Measurements from ENCODE around the gene CDC6. TPM values are rescaled to one million over a fixed set of nuclear protein-coding genes. Genes with fewer than 3 reads are reported as not detected.

The CDC6 gene
- total RNA-seq, 1 donor from 2014 or later, result 3.4 TPM

- no peaks in the 10 kb centered on the region for H3K27me3 ChIP-seq (ENCODE audit: control insufficient read depth, insufficient read depth, low read length)
- H3K4me3 ChIP-seq (ENCODE audit: low read depth, low read length), result no peak overlapping the region
- no peak for FAIRE-seq
- TF ChIP-seq CTCF (IDR thresholded peaks at IDR 0.05; ENCODE audit: insufficient read depth, low read length, severe bottlenecking), result no peak
- no peak for DNase-seq (ENCODE audit: low read depth)
- no peaks in the 10 kb centered on the region for H3K36me3 ChIP-seq (ENCODE audit: control insufficient read depth, insufficient read depth, low read length)
These were observed 39.7 kb upstream of the CDC6 start for GRCh38 chr17:40247926-40248495.

GRCh38 chr17:40248507-40248906 lies 39.2 kb upstream of the CDC6 start:
- no peak for FAIRE-seq
- Histone ChIP-seq H3K4me3 (ENCODE audit: low read depth, low read length) (no peak overlapping the region), H3K36me3 (ENCODE audit: control insufficient read depth, insufficient read depth, low read length) (no peaks in the 10 kb centered on the region), H3K27me3 (ENCODE audit: control insufficient read depth, insufficient read depth, low read length) (no peaks in the 10 kb centered on the region)
- TF ChIP-seq CTCF (IDR thresholded peaks at IDR 0.05; ENCODE audit: insufficient read depth, low read length, severe bottlenecking), result no peak
- no peak for DNase-seq (ENCODE audit: low read depth)

GRCh38 chr17:40251576-40251975 lies 36.1 kb upstream of the CDC6 start:
- no peak for TF ChIP-seq CTCF (IDR thresholded peaks at IDR 0.05; ENCODE audit: insufficient read depth, low read length, severe bottlenecking)
- DNase-seq (ENCODE audit: low read depth) (peak; percentile 65), FAIRE-seq (no peak)
- Histone ChIP-seq H3K4me3 (ENCODE audit: low read depth, low read length) (no peak overlapping the region), H3K36me3 (ENCODE audit: control insufficient read depth, insufficient read depth, low read length) (peaks cover 2% of the 10 kb centered on the region), H3K27me3 (ENCODE audit: control insufficient read depth, insufficient read depth, low read length) (no peaks in the 10 kb centered on the region)

- Histone ChIP-seq H3K4me3 (ENCODE audit: low read depth, low read length) (no peak overlapping the region), H3K27me3 (ENCODE audit: control insufficient read depth, insufficient read depth, low read length) (no peaks in the 10 kb centered on the region), H3K36me3 (ENCODE audit: control insufficient read depth, insufficient read depth, low read length) (peaks cover 5% of the 10 kb centered on the region)
- TF ChIP-seq CTCF (IDR thresholded peaks at IDR 0.05; ENCODE audit: insufficient read depth, low read length, severe bottlenecking), result no peak
- no peak for FAIRE-seq
- no peak for DNase-seq (ENCODE audit: low read depth)
These were observed 34.1 kb upstream of the CDC6 start for GRCh38 chr17:40253565-40253964.

GRCh38 chr17:40259505-40259904 lies 28.2 kb upstream of the CDC6 start:
- no peak for DNase-seq (ENCODE audit: low read depth)
- no peak for FAIRE-seq
- Histone ChIP-seq H3K4me3 (ENCODE audit: low read depth, low read length) (no peak overlapping the region), H3K27me3 (ENCODE audit: control insufficient read depth, insufficient read depth, low read length) (no peaks in the 10 kb centered on the region), H3K36me3 (ENCODE audit: control insufficient read depth, insufficient read depth, low read length) (peaks cover 13% of the 10 kb centered on the region)
- no peak for TF ChIP-seq CTCF (IDR thresholded peaks at IDR 0.05; ENCODE audit: insufficient read depth, low read length, severe bottlenecking)

- no peak for DNase-seq (ENCODE audit: low read depth)
- no peak for FAIRE-seq
- no peak for TF ChIP-seq CTCF (IDR thresholded peaks at IDR 0.05; ENCODE audit: insufficient read depth, low read length, severe bottlenecking)
- Histone ChIP-seq H3K4me3 (ENCODE audit: low read depth, low read length) (no peak overlapping the region), H3K27me3 (ENCODE audit: control insufficient read depth, insufficient read depth, low read length) (no peaks in the 10 kb centered on the region), H3K36me3 (ENCODE audit: control insufficient read depth, insufficient read depth, low read length) (peaks cover 18% of the 10 kb centered on the region)
These were observed 27.2 kb upstream of the CDC6 start for GRCh38 chr17:40260528-40260927.

All from bronchial epithelial cell (primary cell).